BLaER1 (cell line): ENCODE measurements around the gene NUP85.
"Not testable (repeated sequence)": the region's sequence is repeated elsewhere in the genome, so short reads cannot be mapped to it uniquely, and the experiment has no call there.

ENCODE experiments used
- H3K27ac ChIP-seq: shearing (Covaris generic); formaldehyde crosslinking; 2 replicates; pipeline ENCODE4 v1.8.1; 2022
- H3K27me3 ChIP-seq: shearing (Covaris generic); formaldehyde crosslinking; 2 replicates; pipeline ENCODE4 v1.8.1; 2022
- H3K36me3 ChIP-seq: shearing (Covaris generic); formaldehyde crosslinking; 2 replicates; pipeline ENCODE4 v1.8.1; 2022
- H3K4me1 ChIP-seq: shearing (Covaris generic); formaldehyde crosslinking; 2 replicates; pipeline ENCODE4 v1.8.1; 2022
- H3K4me2 ChIP-seq: shearing (Covaris generic); formaldehyde crosslinking; 2 replicates; pipeline ENCODE4 v1.8.1; 2022
- H3K4me3 ChIP-seq: shearing (Covaris generic); formaldehyde crosslinking; 2 replicates; pipeline ENCODE4 v1.8.1; 2022
- H3K9ac ChIP-seq: shearing (Covaris generic); formaldehyde crosslinking; 2 replicates; pipeline ENCODE4 v1.8.1; 2022
- H3K9me3 ChIP-seq: shearing (Covaris generic); formaldehyde crosslinking; 2 replicates; pipeline ENCODE4 v1.8.1; 2022
- H4K20me1 ChIP-seq: shearing (Covaris generic); formaldehyde crosslinking; 2 replicates; pipeline ENCODE4 v1.8.1; 2022
- Cebpa-rat ChIP-seq: shearing (Covaris generic); IDR thresholded peaks from 2 replicates; pipeline ENCODE4 v1.8.1; 2022

The NUP85 gene

DNA sequence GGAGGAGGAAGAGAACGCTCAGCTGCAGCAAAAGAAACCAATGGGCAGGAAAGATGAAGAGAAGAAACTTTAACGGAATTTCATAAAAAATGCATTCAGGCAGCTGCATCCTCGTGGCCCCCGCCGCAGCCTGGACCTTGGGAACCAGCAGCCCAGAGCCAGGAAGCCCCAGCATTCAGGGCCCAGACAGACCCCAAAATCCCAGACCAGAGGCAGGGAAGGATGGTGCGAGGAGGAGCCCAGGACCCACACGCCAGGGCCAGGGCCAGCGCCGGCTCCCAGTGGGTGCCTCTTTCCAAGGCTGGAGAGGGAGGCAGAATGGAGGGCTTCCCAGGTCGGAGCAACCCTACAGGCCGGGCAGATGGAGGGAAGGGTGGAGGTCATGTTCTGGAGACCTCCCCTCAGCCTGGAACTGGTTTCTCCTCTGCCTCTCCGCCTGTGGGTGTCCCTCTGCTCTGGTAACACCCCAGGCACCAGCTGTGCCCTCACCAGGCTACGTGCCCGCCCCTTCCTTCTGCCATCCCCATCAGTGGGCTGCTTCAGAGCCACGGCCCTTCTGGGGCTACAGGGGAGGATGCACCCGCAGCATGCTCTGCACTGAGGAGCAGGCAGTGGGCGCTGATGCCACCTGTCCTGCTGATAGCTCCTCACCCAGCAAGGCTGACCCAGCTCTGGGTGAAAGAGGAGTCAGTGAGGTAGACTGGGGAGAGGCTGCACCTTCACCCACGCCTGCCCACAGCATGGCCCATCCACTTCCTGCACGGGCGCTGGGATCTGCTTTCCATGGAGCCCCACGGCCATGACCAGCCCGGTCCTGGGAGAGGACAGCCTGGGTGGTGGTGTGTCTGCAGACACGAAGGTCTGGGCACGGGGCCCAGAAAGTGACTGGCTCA is 66.7 kb downstream of the NUP85 start:
- peaks cover 15% of the 10 kb centered on the region for H4K20me1 ChIP-seq
- H3K4me3 ChIP-seq: peak overlapping the region; percentile 96
- H3K4me1 ChIP-seq: peaks cover 36% of the 10 kb centered on the region
- H3K36me3 ChIP-seq: peaks cover 52% of the 10 kb centered on the region
- peak overlapping the region; percentile 92 for H3K27ac ChIP-seq
- H3K4me2 ChIP-seq: peak overlapping the region; percentile 96
- H3K27me3 ChIP-seq: no peaks in the 10 kb centered on the region
- no peak for TF ChIP-seq Cebpa-rat
- H3K9me3 ChIP-seq: no peaks in the 10 kb centered on the region
- peak overlapping the region; percentile 95 for H3K9ac ChIP-seq

DNA sequence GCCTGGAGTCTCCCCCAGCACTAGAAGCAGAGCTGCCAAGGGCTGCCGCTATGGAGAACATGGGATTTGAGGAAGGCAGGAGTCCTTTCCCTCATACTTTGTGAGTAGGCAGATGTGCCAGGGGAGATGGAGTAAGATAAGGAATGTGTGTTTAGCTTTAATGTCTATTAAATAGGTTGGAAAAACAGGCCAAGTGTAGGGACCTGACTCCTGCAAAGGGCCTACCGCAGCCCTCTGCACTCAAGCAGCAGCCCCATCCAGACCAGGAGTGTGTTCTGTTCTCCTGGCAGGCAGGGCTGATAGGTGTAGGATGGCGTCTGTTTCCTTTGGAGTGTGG is 67.3 kb downstream of the NUP85 start:
- H3K4me3 ChIP-seq: 0 out of 2 replicates have a peak overlapping the region, but pooled peaks have one; percentile 96

DNA sequence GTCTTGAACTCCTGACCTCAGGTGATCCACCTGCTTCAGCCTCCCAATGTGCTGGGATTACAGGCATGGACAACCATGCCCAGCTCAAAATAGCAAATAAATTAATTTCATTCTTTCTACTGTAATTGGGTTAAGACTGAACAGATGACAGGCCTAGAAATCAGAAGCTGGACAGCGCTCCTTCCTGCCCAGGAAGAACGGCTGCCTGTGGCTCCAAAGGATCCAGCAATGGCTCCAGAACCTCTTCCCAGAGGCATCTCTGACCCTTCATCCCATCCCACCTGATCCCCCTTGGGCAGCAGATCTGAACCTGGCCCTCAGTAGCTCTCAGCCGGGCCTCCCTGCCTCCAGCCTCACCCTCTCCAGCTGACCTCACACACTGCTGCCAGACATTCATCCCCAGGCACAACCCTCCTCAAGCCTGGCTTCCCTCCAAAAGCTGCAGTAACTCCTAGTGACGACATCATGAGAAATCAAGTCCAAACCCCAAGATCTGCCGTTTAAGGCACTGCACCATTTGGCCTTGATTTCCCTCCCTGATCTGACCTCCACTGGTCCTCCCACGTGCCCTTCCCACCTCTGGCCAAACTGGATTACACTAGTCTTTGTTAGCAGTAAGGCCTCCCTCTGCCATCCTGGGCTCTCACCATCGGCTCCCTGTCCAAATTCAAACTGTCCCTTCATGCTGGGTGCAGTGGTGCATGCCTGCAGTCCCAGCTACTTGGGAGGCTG is 68.7 kb downstream of the NUP85 start:
- Histone ChIP-seq H3K4me3 (no peak overlapping the region), H3K27ac (no peak overlapping the region), H3K27me3 (no peaks in the 10 kb centered on the region), H3K9me3 (no peaks in the 10 kb centered on the region), H3K4me2 (no peak overlapping the region), H3K36me3 (peaks cover 63% of the 10 kb centered on the region), H3K9ac (no peak overlapping the region), H4K20me1 (peaks cover 15% of the 10 kb centered on the region), H3K4me1 (peaks cover 30% of the 10 kb centered on the region)
- no peak for TF ChIP-seq Cebpa-rat

More for the DNA sequence above, 67.3 kb downstream of the NUP85 start:
- Histone ChIP-seq H3K9ac (peak overlapping the region; percentile 95; the same call in 1 of the 2 replicates), H3K36me3 (peaks cover 50% of the 10 kb centered on the region), H3K9me3 (no peaks in the 10 kb centered on the region), H3K4me2 (peak overlapping the region; percentile 96), H3K27me3 (no peaks in the 10 kb centered on the region), H3K27ac (no peak overlapping the region), H4K20me1 (peaks cover 15% of the 10 kb centered on the region), H3K4me1 (peaks cover 36% of the 10 kb centered on the region)
- no peak for TF ChIP-seq Cebpa-rat

DNA sequence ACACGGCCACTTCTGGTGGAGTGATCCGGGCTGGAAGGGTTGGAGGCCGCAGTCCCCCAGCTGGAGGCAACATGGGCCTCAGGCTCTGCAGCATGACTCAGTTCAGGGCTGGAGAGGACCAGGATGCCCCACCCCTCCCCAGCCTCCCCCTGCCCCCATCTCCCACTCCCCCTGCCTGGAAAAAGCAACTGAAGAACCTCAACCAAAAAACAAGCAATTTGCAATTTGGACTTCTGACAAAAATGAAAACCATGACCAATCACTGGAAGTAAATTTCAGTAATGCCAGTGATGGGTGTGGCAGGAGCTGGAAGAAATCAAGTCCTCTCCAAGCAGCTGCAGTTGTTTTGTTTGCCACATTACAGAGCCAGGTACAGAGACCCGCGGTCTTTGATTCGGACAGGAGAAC is 72.2 kb downstream of the NUP85 start:
- H3K4me3 ChIP-seq: no peak overlapping the region
- no peak for TF ChIP-seq Cebpa-rat
- no peaks in the 10 kb centered on the region for H3K27me3 ChIP-seq
- no peak overlapping the region for H3K9ac ChIP-seq
- H3K4me1 ChIP-seq: peaks cover 8% of the 10 kb centered on the region
- peaks cover 95% of the 10 kb centered on the region for H3K36me3 ChIP-seq
- no peak overlapping the region for H3K27ac ChIP-seq
- no peak overlapping the region for H3K4me2 ChIP-seq
- H3K9me3 ChIP-seq: no peaks in the 10 kb centered on the region
- H4K20me1 ChIP-seq: peaks cover 6% of the 10 kb centered on the region

DNA sequence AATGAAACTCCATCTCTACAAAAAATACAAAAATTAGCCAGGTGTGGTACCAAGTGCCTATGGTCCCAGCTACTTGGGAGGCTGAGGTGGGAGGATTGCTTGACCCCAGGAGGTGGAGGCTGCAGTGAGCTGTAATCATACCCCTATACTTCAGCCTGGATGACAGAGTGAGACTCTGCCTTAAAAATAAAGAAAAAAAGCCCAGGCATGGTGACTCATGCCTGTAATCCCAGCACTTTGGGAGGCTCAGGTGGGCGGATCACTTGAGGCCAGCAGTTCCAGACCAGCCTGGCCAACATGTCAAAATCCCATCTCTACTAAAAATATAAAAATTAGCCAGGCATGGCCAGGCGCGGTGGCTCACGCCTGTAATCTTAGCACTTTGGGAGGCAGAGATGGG is 74.7 kb downstream of the NUP85 start:
- peaks cover 94% of the 10 kb centered on the region for H3K36me3 ChIP-seq
- not testable (repeated sequence) for H3K4me3 ChIP-seq, H3K27ac ChIP-seq, H3K4me2 ChIP-seq, H3K27me3 ChIP-seq, H3K9ac ChIP-seq, H4K20me1 ChIP-seq, H3K9me3 ChIP-seq
- H3K4me1 ChIP-seq: peaks cover 14% of the 10 kb centered on the region

DNA sequence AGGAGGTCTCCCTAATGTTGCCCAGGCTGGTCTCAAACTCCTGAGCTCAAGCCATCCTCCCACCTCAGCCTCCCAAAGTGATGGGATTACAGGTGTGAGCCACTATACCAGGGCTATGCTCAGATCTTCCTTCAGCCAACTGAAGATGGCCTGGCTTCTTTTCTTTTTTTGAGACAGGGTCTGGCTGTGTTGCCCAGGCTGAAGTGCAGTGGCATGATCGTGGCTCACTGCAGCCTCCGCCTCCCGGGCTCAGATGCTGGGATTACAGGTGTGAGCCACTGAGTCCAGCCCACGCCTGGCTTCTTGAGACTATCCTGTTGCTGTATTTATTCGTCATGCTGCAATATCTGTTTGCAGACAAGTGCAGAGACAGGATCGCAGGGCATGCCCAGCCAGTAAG is 79.6 kb downstream of the NUP85 start:
- Histone ChIP-seq H4K20me1 (no peaks in the 10 kb centered on the region), H3K4me2 (peak overlapping the region; percentile 40), H3K27me3 (no peaks in the 10 kb centered on the region), H3K36me3 (peaks cover 70% of the 10 kb centered on the region), H3K9ac (no peak overlapping the region), H3K4me3 (no peak overlapping the region), H3K4me1 (peaks cover 38% of the 10 kb centered on the region), H3K9me3 (no peaks in the 10 kb centered on the region), H3K27ac (no peak overlapping the region)
- TF ChIP-seq Cebpa-rat: no peak
